ENCODE results near the gene OPCML.

GRCh38 chr11:133399294-133399693, 133.0 kb downstream of the OPCML start:
- TF ChIP-seq POLR2A (IDR thresholded peaks at IDR 0.05; ENCODE audit: low read depth) (no peak), CTCF (IDR thresholded peaks at IDR 0.05) (no peak), POLR2AphosphoS5 (IDR thresholded peaks at IDR 0.05) (no peak)

All from esophagus muscularis mucosa (tissue), 3 donors.